Stimulated activated CD4-positive, alpha-beta T cell treated with anti-CD3 and anti-CD28 coated beads, TNF-alpha, amount 100 ng/mL, for 48 hours (primary cell): ENCODE data around the gene TMEM123.
"Not testable (repeated sequence)": the region's sequence is repeated elsewhere in the genome, so short reads cannot be mapped to it uniquely, and the experiment has no call there.

ENCODE experiments used
- DNase-seq, 3 donors: peaks; one replicate each; pipeline ENCODE4 v3.0.0-alpha.2; 2020; ENCODE audit warnings: low read depth in 3 of 3

The TMEM123 gene

GRCh38 chr11:102449651-102450570 lies 2.7 kb downstream of the TMEM123 start:
- DNase-seq = no peak

- no peak for DNase-seq
Measured at GRCh38 chr11:102448869-102449224, 3.7 kb downstream of the TMEM123 start.

- DNase-seq = no peak
Measured at GRCh38 chr11:102447941-102448868, 4.4 kb downstream of the TMEM123 start.

- no peak for DNase-seq
Measured at GRCh38 chr11:102447193-102447592, 5.4 kb downstream of the TMEM123 start.

- DNase-seq = no peak
Measured at GRCh38 chr11:102446606-102447005, 6.0 kb downstream of the TMEM123 start.

GRCh38 chr11:102444693-102445092 lies 7.9 kb downstream of the TMEM123 start:
- not testable (repeated sequence) for DNase-seq

- DNase-seq = not testable (repeated sequence)
Measured at GRCh38 chr11:102444142-102444541, 8.4 kb downstream of the TMEM123 start.

GRCh38 chr11:102439063-102439363 lies 13.6 kb downstream of the TMEM123 start:
- DNase-seq = not testable (repeated sequence)

GRCh38 chr11:102438311-102439062 lies 14.1 kb downstream of the TMEM123 start:
- no peak for DNase-seq

GRCh38 chr11:102437727-102438126 lies 14.8 kb downstream of the TMEM123 start:
- DNase-seq = no peak

- DNase-seq = no peak
Measured at GRCh38 chr11:102436976-102437375, 15.6 kb downstream of the TMEM123 start.

GRCh38 chr11:102436561-102436960 lies 16.0 kb downstream of the TMEM123 start:
- DNase-seq = no peak

GRCh38 chr11:102435688-102436087 lies 16.9 kb downstream of the TMEM123 start:
- DNase-seq = no peak

GRCh38 chr11:102433571-102433970 lies 19.0 kb downstream of the TMEM123 start:
- DNase-seq = not testable (repeated sequence)

- not testable (repeated sequence) for DNase-seq
Measured at GRCh38 chr11:102432560-102432959, 20.0 kb downstream of the TMEM123 start.

- DNase-seq = no peak
Measured at GRCh38 chr11:102431404-102431803, 21.2 kb downstream of the TMEM123 start.

GRCh38 chr11:102430158-102430836 lies 22.3 kb downstream of the TMEM123 start:
- DNase-seq = no peak

GRCh38 chr11:102429691-102430090 lies 22.9 kb downstream of the TMEM123 start:
- no peak for DNase-seq

GRCh38 chr11:102429226-102429625 lies 23.3 kb downstream of the TMEM123 start:
- no peak for DNase-seq

GRCh38 chr11:102428696-102429095 lies 23.9 kb downstream of the TMEM123 start:
- DNase-seq = no peak

GRCh38 chr11:102427068-102427467 lies 25.5 kb downstream of the TMEM123 start:
- no peak for DNase-seq
